Fibroblast of villous mesenchyme (primary cell): ENCODE results near the gene CHMP1B. TPM values are rescaled to one million over a fixed set of nuclear protein-coding genes. Genes with fewer than 3 reads are reported as not detected.

Experiments
- DNase-seq: peaks from one replicate; pipeline ENCODE4 v3.0.0-alpha.2; 2010; ENCODE audit warnings: low read depth
- H3K4me3 ChIP-seq: 2 replicates; pipeline ENCODE4 v1.5.1; 2011; ENCODE audit warnings: low read depth, mild to moderate bottlenecking, low read length
- CTCF ChIP-seq: IDR thresholded peaks from 2 replicates; pipeline ENCODE4 v1.5.1; 2012; ENCODE audit warnings: low read depth, mild to moderate bottlenecking, low read length; ENCODE audit not compliant: insufficient read depth
- total RNA-seq: library from RNA; depleted of rRNA; stranded (reverse); fragments of >200 nt; gene quantifications from 2 replicates; pipeline ENCODE4 v1.2.3, GENCODE V29; 2012

Gene CHMP1B
- total RNA-seq: 38.7 and 40.6 TPM in 2 replicates

- DNase-seq: peak; percentile 99
- no peak for TF ChIP-seq CTCF
- H3K4me3 ChIP-seq: peak within 1 kb of the TSS; percentile 98
Observed at GRCh38 chr18:11851146-11851805, at the start of gene CHMP1B. CHMP1B (plus strand) TSS chr18:11851413; CDS start chr18:11851512, 99 bp downstream.

GRCh38 chr18:11801573-11801972 lies 49.6 kb upstream of the CHMP1B start:
- no peak for TF ChIP-seq CTCF
- no peak overlapping the region for H3K4me3 ChIP-seq
- DNase-seq: no peak

- no peak for DNase-seq
- H3K4me3 ChIP-seq: no peak overlapping the region
- no peak for TF ChIP-seq CTCF
Observed at GRCh38 chr18:11802158-11802557, 49.1 kb upstream of the CHMP1B start.

GRCh38 chr18:11802586-11802985 lies 48.6 kb upstream of the CHMP1B start:
- DNase-seq: no peak
- TF ChIP-seq CTCF: no peak
- no peak overlapping the region for H3K4me3 ChIP-seq

- no peak for TF ChIP-seq CTCF
- no peak overlapping the region for H3K4me3 ChIP-seq
- DNase-seq: peak; percentile 4
Observed at GRCh38 chr18:11807233-11807632, 44.0 kb upstream of the CHMP1B start.

- no peak overlapping the region for H3K4me3 ChIP-seq
- TF ChIP-seq CTCF: no peak
- DNase-seq: peak; percentile 43
Observed at GRCh38 chr18:11808001-11808855, 43.0 kb upstream of the CHMP1B start.
